ENCODE results near the gene CLDN24. TPM values are rescaled to one million over a fixed set of nuclear protein-coding genes. Genes with fewer than 3 reads are reported as not detected.

Gene CLDN24
- total RNA-seq, 1 experiment from 2014 or later, result not detected

DNA sequence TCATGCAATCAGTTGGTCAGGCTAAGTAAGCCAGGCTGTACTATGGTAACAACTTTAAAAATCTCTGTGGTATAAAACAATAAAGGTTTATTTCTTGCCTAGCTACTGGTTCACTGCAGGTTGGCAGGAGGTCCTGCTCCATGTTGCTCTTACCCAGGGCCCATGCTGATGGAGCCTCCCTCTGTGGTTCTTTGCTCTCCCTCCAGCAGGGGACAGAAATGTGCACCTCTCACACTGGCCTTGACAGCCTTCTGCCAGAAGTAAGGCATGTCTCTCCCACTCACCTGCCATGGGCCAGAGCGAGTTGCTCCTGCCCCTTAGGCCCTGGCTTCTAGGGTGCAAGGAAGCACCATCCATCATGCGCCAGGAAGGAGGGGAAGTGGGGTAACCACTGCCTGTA, 33.3 kb downstream of the CLDN24 start:
- no peak overlapping the region for H3T11ph ChIP-seq (ENCODE audit: low read length)
- no peak overlapping the region for H3K14ac ChIP-seq (ENCODE audit: insufficient read depth, low read length)
- no peak overlapping the region for H3K27ac ChIP-seq (ENCODE audit: insufficient read length, low read depth, low read length)
- TF ChIP-seq, protein P1, sequence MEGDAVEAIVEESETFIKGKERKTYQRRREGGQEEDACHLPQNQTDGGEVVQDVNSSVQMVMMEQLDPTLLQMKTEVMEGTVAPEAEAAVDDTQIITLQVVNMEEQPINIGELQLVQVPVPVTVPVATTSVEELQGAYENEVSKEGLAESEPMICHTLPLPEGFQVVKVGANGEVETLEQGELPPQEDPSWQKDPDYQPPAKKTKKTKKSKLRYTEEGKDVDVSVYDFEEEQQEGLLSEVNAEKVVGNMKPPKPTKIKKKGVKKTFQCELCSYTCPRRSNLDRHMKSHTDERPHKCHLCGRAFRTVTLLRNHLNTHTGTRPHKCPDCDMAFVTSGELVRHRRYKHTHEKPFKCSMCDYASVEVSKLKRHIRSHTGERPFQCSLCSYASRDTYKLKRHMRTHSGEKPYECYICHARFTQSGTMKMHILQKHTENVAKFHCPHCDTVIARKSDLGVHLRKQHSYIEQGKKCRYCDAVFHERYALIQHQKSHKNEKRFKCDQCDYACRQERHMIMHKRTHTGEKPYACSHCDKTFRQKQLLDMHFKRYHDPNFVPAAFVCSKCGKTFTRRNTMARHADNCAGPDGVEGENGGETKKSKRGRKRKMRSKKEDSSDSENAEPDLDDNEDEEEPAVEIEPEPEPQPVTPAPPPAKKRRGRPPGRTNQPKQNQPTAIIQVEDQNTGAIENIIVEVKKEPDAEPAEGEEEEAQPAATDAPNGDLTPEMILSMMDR (conservative IDR thresholded peaks at IDR 0.05), result no peak; the same call in 2 of the 3 replicates
- peaks cover 52 to 78% (median 78%) of the 10 kb centered on the region in 3 experiments for H3K36me3 Mint-ChIP-seq (ENCODE audit: insufficient read depth in 1 of 3, low read depth in 3 of 3)
- H3K18ac ChIP-seq (ENCODE audit: insufficient read length, low read depth, low read length), result no peak overlapping the region
- no peak overlapping the region for H2AK5ac ChIP-seq (ENCODE audit: insufficient read length, low read length)
- no peaks in the 10 kb centered on the region for H3K79me2 ChIP-seq (ENCODE audit: insufficient read depth, low read length)
- H4K5ac ChIP-seq (ENCODE audit: insufficient read length, low read depth, low read length), result no peak overlapping the region
- H3K4me1 ChIP-seq (ENCODE audit: insufficient read depth, low read length), result no peaks in the 10 kb centered on the region
- no peak overlapping the region for H3K23ac ChIP-seq (ENCODE audit: insufficient read length, low read depth, low read length)
- H3K23me2 ChIP-seq (ENCODE audit: insufficient read length, low read depth, low read length, poor library complexity, severe bottlenecking), result no peaks in the 10 kb centered on the region
- H3K56ac ChIP-seq (ENCODE audit: insufficient read length, low read depth, low read length), result no peak overlapping the region
- H4K91ac ChIP-seq (ENCODE audit: insufficient read length, low read depth, low read length), result no peak overlapping the region
- H4K20me1 ChIP-seq (ENCODE audit: control insufficient read depth, insufficient read depth, insufficient read length), result no peaks in the 10 kb centered on the region
- H2AFZ ChIP-seq (ENCODE audit: low read length), result no peak overlapping the region
- WGBS (ENCODE audit: extremely low coverage, insufficient read length, low lambda C conversion rate), result no CpG with 5 or more reads among the region's 2 CpGs
- no peak overlapping the region for H3K4ac ChIP-seq (ENCODE audit: low read depth, low read length)
- H2BK12ac ChIP-seq (ENCODE audit: insufficient read length, low read depth, low read length), result no peak overlapping the region
- no peaks in the 10 kb centered on the region for H3K9me3 ChIP-seq (ENCODE audit: control insufficient read depth, low read depth, low read length)
- no peaks in the 10 kb centered on the region for H3K79me1 ChIP-seq (ENCODE audit: insufficient read depth, low read depth, low read length, poor library complexity, severe bottlenecking)
- no peak overlapping the region for H2BK15ac ChIP-seq (ENCODE audit: low read depth, low read length)
- no peak overlapping the region for H3K4me2 ChIP-seq (ENCODE audit: insufficient read depth, insufficient read length, low read length)
- H3K27me3 Mint-ChIP-seq (ENCODE audit: low read depth), result no peaks in the 10 kb centered on the region; the same call in 1 of the 2 replicates
- H4K8ac ChIP-seq (replicated peaks; ENCODE audit: insufficient read length, low read depth, low read length), result no peak overlapping the region
- H3K4me1 Mint-ChIP-seq, result peaks cover 3 to 5% of the 10 kb centered on the region in 2 experiments; a peak in 3 of 4 replicates
- no peak overlapping the region for H3K4me3 Mint-ChIP-seq
- no peaks in the 10 kb centered on the region for H3K9me3 Mint-ChIP-seq
- no peak overlapping the region for H2BK120ac ChIP-seq (ENCODE audit: low read depth, low read length, poor library complexity, severe bottlenecking)
- H3K9ac ChIP-seq (ENCODE audit: extremely low read depth, insufficient read length, low read length), result no peak overlapping the region
- DNase-seq, result no peak
- H3K27ac Mint-ChIP-seq, result peak overlapping the region in 1 of 3 experiments; percentile 33; a peak in 1 of 7 replicates
- no peak overlapping the region for H2BK5ac ChIP-seq (ENCODE audit: insufficient read length, low read length)
- H3K27me3 ChIP-seq (ENCODE audit: insufficient read depth, low read length), result no peaks in the 10 kb centered on the region
- no peak overlapping the region for H2BK20ac ChIP-seq (ENCODE audit: low read depth, low read length, poor library complexity, severe bottlenecking)
